HG02973 (cell line): ENCODE results near the gene ZC3H15.
"Not testable (repeated sequence)": the region's sequence is repeated elsewhere in the genome, so short reads cannot be mapped to it uniquely, and the experiment has no call there.

Experiments used
- ATAC-seq: cut with Tn5 transposase; IDR thresholded peaks from one replicate; pipeline ENCODE4 v1.9.1; 2021; ENCODE audit warnings: moderate library complexity; ENCODE audit not compliant: unreplicated experiment

ZC3H15 gene

GRCh38 chr2:186485871-186486650, at the start of gene ZC3H15:
Gene ZC3H15, plus strand, starts transcription at chr2:186486260. Its CDS starts 123 bp downstream, at chr2:186486383.
- peak; percentile 78 for ATAC-seq

GRCh38 chr2:186437719-186438118, 48.3 kb upstream of the ZC3H15 start:
- no peak for ATAC-seq

GRCh38 chr2:186439673-186440095, 46.4 kb upstream of the ZC3H15 start:
- ATAC-seq, result not testable (repeated sequence)

GRCh38 chr2:186440506-186440905, 45.6 kb upstream of the ZC3H15 start:
- ATAC-seq, result no peak

- ATAC-seq, result no peak
These were observed 43.2 kb upstream of the ZC3H15 start for GRCh38 chr2:186442885-186443284.

- ATAC-seq, result no peak
These were observed 42.2 kb upstream of the ZC3H15 start for GRCh38 chr2:186443851-186444250.

- ATAC-seq, result no peak
These were observed 40.6 kb upstream of the ZC3H15 start for GRCh38 chr2:186445506-186445905.

- ATAC-seq, result no peak
These were observed 30.4 kb upstream of the ZC3H15 start for GRCh38 chr2:186455613-186456012.

- no peak for ATAC-seq
These were observed 29.1 kb upstream of the ZC3H15 start for GRCh38 chr2:186456941-186457340.

GRCh38 chr2:186457908-186458307, 28.2 kb upstream of the ZC3H15 start:
- no peak for ATAC-seq

GRCh38 chr2:186459009-186459408, 27.1 kb upstream of the ZC3H15 start:
- no peak for ATAC-seq

- peak; percentile 87 for ATAC-seq
These were observed 25.6 kb upstream of the ZC3H15 start for GRCh38 chr2:186460465-186460864.

GRCh38 chr2:186466743-186467142, 19.3 kb upstream of the ZC3H15 start:
- no peak for ATAC-seq

- no peak for ATAC-seq
These were observed 18.6 kb upstream of the ZC3H15 start for GRCh38 chr2:186467421-186467820.

GRCh38 chr2:186472722-186473493, 13.2 kb upstream of the ZC3H15 start:
- ATAC-seq, result not testable (repeated sequence)

GRCh38 chr2:186474239-186474638, 11.8 kb upstream of the ZC3H15 start:
- not testable (repeated sequence) for ATAC-seq

- no peak for ATAC-seq
These were observed 8.3 kb upstream of the ZC3H15 start for GRCh38 chr2:186477790-186478189.

- ATAC-seq, result no peak
These were observed 5.1 kb upstream of the ZC3H15 start for GRCh38 chr2:186480991-186481390.

GRCh38 chr2:186484062-186484735, 1.9 kb upstream of the ZC3H15 start:
- no peak for ATAC-seq

- ATAC-seq, result no peak
These were observed 537 bp upstream of the ZC3H15 start for GRCh38 chr2:186485576-186485870.
